VCaP (cell line): ENCODE measurements around the gene ASB17.
"Not testable (repeated sequence)": the region's sequence is repeated elsewhere in the genome, so short reads cannot be mapped to it uniquely, and the experiment has no call there.

ENCODE experiments used
- H3K27ac ChIP-seq: fragments of 450-650 bp; 2 replicates; pipeline ENCODE4 v1.5.1; 2017
- CTCF ChIP-seq: fragments of 450-650 bp; conservative IDR thresholded peaks from 2 replicates; pipeline ENCODE4 v1.5.1; 2017; ENCODE audit warnings: mild to moderate bottlenecking, moderate library complexity

The ASB17 gene

GRCh38 chr1:75954586-75954985 lies 22.4 kb upstream of the ASB17 start:
- no peak for TF ChIP-seq CTCF
- no peak overlapping the region for H3K27ac ChIP-seq

GRCh38 chr1:75953461-75953860 lies 21.3 kb upstream of the ASB17 start:
- H3K27ac ChIP-seq = no peak overlapping the region
- no peak for TF ChIP-seq CTCF

DNA sequence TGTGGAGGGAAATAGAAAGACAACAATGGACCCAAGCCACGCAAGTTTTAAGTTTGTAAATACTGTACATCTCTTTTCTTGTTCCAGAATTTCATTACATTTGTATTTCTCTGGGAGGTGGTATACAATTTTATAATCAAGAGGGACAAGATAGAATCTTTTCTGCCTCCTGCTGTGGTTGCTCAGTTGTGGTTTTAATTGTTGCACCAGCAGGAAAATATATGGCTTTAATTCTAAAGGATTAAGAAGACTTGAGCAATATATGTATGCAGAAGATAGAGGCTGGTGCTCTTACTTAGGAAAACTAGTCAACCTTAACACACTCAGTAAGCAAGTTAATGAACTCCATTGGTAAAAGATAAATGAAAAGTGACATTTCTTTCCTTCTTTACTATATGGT lies 19.8 kb upstream of the ASB17 start:
- no peak overlapping the region for H3K27ac ChIP-seq
- no peak for TF ChIP-seq CTCF

DNA sequence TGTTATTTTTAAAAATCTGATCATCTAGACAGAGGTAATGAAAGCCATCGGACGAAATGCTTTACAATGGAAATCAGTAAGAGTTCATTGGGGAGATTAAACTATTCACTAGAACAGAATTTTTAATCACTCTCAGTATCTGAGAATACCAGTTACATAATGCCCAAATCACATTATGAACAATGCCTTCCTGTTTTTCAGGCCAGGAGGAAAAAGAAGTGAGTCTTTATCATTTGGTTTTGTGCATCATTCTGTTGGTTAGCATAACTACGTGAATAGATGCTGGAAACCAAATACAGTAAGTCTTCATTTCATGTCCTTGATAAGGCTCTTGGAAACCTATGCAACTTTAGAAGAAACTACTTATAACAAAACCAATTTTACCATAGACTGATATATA lies 18.0 kb upstream of the ASB17 start:
- no peak overlapping the region for H3K27ac ChIP-seq
- TF ChIP-seq CTCF = no peak

- H3K27ac ChIP-seq = not testable (repeated sequence)
These were observed 10.8 kb upstream of the ASB17 start for GRCh38 chr1:75943037-75943436.

GRCh38 chr1:75937034-75937433 lies 4.8 kb upstream of the ASB17 start:
- no peak for TF ChIP-seq CTCF
- H3K27ac ChIP-seq = no peak overlapping the region

DNA sequence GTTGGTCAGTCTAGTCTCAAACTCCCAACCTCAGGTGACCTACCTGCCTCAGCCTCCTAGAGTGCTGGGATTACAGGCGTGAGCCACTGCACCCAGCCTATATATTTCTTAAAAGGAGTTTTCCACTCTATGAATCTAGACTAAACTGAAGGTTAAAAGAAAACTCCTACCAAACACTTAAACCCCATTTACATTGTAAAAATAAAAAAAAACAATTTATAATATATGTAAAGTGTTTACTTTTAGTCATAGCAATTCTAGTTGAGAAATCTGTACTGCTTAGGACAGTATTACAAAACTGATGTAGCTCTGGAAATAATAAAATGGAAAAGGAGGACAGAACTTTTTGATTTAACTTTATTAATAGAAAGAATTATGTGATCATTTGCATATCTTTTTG lies 9.5 kb downstream of the ASB17 start:
- no peak overlapping the region for H3K27ac ChIP-seq

DNA sequence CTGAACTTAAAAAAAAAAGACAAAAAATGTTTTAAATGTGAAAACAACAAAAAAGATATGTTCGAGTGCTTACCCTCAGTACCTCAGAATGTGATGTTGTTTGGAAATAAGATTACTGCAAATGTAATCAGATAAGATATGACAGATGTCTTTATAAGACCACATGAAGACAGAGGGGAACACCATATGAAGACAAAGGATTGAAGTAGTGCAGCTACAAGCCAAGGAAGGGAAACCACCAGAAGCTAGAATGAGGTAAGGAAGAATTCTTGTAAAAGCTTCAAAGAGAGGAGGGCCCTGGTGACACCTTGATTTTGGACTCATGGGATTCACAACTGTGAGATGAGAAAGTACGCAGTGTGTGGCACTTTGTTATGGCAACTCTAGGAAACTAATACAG lies 15.4 kb downstream of the ASB17 start:
- TF ChIP-seq CTCF = no peak
- H3K27ac ChIP-seq = no peak overlapping the region

More for the DNA sequence above, 9.5 kb downstream of the ASB17 start:
- TF ChIP-seq CTCF = no peak
